BLaER1 treated with 17β-estradiol and CSF1 and Interleukin-3, amounts not matched to agents 10 nM and 100 nM (cell line): ENCODE results near the gene CCDC127.
"Not testable (repeated sequence)": the region's sequence is repeated elsewhere in the genome, so short reads cannot be mapped to it uniquely, and the experiment has no call there.

Experiments used
- H3K27ac ChIP-seq, 11 experiments: shearing (Covaris generic); formaldehyde crosslinking; 2 replicates each; pipeline ENCODE4 v1.8.1; 2022
- H3K27me3 ChIP-seq, 11 experiments: shearing (Covaris generic); formaldehyde crosslinking; 2 replicates each; pipeline ENCODE4 v1.8.1; 2022
- H3K36me3 ChIP-seq, 11 experiments: shearing (Covaris generic); formaldehyde crosslinking; 2 replicates each; pipeline ENCODE4 v1.8.1; 2022
- H3K4me1 ChIP-seq, 10 experiments: shearing (Covaris generic); formaldehyde crosslinking; 2 replicates each; pipeline ENCODE4 v1.8.1; 2022
- H3K4me2 ChIP-seq, 11 experiments: shearing (Covaris generic); formaldehyde crosslinking; 2 replicates each; pipeline ENCODE4 v1.8.1; 2022
- H3K4me3 ChIP-seq, 10 experiments: shearing (Covaris generic); formaldehyde crosslinking; 2 replicates each; pipeline ENCODE4 v1.8.1; 2022
- H3K9ac ChIP-seq, 11 experiments: shearing (Covaris generic); formaldehyde crosslinking; 2 replicates each; pipeline ENCODE4 v1.8.1; 2022
- H3K9me3 ChIP-seq, 11 experiments: shearing (Covaris generic); formaldehyde crosslinking; replicated peaks in 1 of 11; 2 replicates each; pipeline ENCODE4 v1.8.1; 2022
- H4K20me1 ChIP-seq, 11 experiments: shearing (Covaris generic); formaldehyde crosslinking; 2 replicates each; pipeline ENCODE4 v1.8.1; 2022
- Cebpa-rat ChIP-seq, 11 experiments: shearing (Covaris generic); IDR thresholded peaks; 2 replicates each; pipeline ENCODE4 v1.8.1; 2022

Gene CCDC127

DNA sequence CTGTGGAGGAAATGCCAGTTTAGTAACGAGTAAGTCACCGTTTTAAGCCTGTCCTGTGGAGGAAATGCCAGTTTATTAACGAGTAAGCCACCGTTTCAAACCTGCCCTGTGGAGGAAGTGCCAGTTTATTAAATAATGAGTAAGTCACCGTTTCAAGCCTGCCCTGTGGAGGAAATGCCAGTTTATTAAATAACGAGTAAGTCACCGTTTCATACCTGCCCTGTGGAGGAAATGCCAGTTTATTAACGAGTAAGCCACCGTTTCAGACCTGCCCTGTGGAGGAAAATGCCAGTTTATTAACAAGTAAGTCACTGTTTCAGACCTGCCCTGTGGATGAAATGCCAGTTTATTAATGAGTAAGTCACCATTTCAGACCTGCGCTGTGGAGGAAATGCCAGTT lies 34.6 kb upstream of the CCDC127 start:
- peak overlapping the region in 8 of 11 experiments; percentile 12 to 56 (median 22); a peak in 13 of 22 replicates for H3K9ac ChIP-seq
- peaks cover 5 to 26% (median 18%) of the 10 kb centered on the region in 10 experiments; a peak in 19 of 20 replicates for H3K4me1 ChIP-seq
- H3K4me3 ChIP-seq = peak overlapping the region in 2 of 10 experiments; percentile 7 to 19; a peak in 2 of 20 replicates
- H3K4me2 ChIP-seq = peak overlapping the region; percentile 2 to 71 (median 49); a peak in 19 of 22 replicates
- peak overlapping the region in 8 of 11 experiments; percentile 5 to 69 (median 56); a peak in 15 of 22 replicates for H3K27ac ChIP-seq
- H3K9me3 ChIP-seq = peaks cover 17 to 67% (median 51%) of the 10 kb centered on the region in 11 experiments
- no peaks in the 10 kb centered on the region for H4K20me1 ChIP-seq
- no peak for TF ChIP-seq Cebpa-rat (IDR thresholded peaks at IDR 0.05)
- peaks cover 66 to 98% (median 88%) of the 10 kb centered on the region in 11 experiments for H3K36me3 ChIP-seq
- no peaks in the 10 kb centered on the region for H3K27me3 ChIP-seq

DNA sequence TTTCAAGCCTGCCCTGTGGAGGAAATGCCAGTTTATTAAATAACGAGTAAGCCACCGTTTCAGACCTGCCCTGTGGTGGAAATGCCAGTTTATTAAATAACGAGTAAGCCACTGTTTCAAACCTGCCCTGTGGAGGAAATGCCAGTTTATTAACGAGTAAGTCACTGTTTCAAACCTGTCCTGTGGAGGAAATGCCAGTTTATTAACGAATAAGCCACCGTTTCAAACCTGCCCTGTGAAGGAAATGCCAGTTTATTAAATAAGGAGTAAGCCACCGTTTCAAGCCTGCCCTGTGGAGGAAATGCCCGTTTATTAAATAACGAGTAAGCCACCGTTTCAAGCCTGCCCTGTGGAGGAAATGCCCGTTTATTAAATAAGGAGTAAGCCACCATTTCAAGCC lies 34.0 kb upstream of the CCDC127 start:
- peaks cover 5 to 26% (median 18%) of the 10 kb centered on the region in 10 experiments; a peak in 19 of 20 replicates for H3K4me1 ChIP-seq
- H3K27ac ChIP-seq = peak overlapping the region in 8 of 11 experiments; percentile 5 to 69 (median 56); a peak in 15 of 22 replicates
- H4K20me1 ChIP-seq, H3K4me3 ChIP-seq, H3K27me3 ChIP-seq: not testable (repeated sequence)
- H3K4me2 ChIP-seq = peak overlapping the region in 10 of 11 experiments; percentile 2 to 71 (median 50); a peak in 18 of 22 replicates
- peaks cover 17 to 67% (median 51%) of the 10 kb centered on the region in 11 experiments for H3K9me3 ChIP-seq
- peak overlapping the region in 7 of 11 experiments; percentile 12 to 56 (median 19); a peak in 12 of 22 replicates for H3K9ac ChIP-seq
- H3K36me3 ChIP-seq = peaks cover 66 to 98% (median 88%) of the 10 kb centered on the region in 11 experiments

GRCh38 chr5:251538-251937 lies 33.6 kb upstream of the CCDC127 start:
- not testable (repeated sequence) for H3K27me3 ChIP-seq, H3K4me3 ChIP-seq, H4K20me1 ChIP-seq
- Histone ChIP-seq H3K4me2 (peak overlapping the region in 8 of 11 experiments; percentile 12 to 71 (median 54); a peak in 15 of 22 replicates), H3K36me3 (peaks cover 65 to 98% (median 88%) of the 10 kb centered on the region in 11 experiments), H3K9ac (peak overlapping the region in 3 of 11 experiments; percentile 16 to 54 (median 19); a peak in 5 of 22 replicates), H3K27ac (peak overlapping the region in 7 of 11 experiments; percentile 5 to 69 (median 58); a peak in 10 of 22 replicates), H3K9me3 (peaks cover 13 to 67% (median 51%) of the 10 kb centered on the region in 11 experiments), H3K4me1 (peaks cover 5 to 26% (median 18%) of the 10 kb centered on the region in 10 experiments; a peak in 19 of 20 replicates)

DNA sequence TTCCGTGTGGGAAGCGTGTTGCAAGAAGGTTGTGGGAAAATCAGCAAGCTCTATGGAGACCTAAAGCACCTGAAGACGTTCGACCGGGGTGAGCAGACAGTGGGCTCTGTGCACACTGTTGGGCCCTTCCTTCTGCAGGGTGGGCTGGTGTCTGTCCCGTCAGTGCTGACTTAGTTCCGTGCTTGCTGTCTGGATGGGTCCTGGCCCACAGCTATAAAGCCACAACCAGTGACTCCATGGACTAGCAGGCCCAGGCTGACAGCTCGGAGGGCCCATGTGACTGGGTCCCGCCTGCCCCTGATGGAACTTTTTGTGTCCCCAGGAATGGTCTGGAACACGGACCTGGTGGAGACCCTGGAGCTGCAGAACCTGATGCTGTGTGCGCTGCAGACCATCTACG lies 33.1 kb upstream of the CCDC127 start:
- not testable (repeated sequence) for H3K4me3 ChIP-seq

DNA sequence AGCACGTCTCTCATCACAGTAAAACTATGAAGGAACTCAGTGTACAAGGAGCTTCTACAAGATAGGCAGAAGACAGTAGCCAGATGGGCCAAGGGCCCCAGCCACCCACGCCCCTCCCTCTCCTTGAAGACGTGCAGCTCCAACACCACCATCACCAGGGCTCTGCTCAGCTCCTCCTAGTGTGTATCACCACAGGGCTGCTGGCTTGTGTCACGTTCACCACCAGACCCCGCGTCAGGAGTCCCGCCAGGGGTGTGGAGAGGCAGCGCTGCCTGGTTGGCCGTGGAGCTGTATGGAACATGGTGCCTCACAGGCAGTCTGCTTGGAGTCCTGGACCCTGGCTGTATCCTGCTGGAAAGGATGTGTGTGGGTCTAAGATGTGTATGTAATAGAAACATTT lies 32.4 kb upstream of the CCDC127 start:
- H3K36me3 ChIP-seq = peaks cover 65 to 98% (median 88%) of the 10 kb centered on the region in 11 experiments

More for the DNA sequence above, 33.1 kb upstream of the CCDC127 start:
- Histone ChIP-seq H3K27ac (0 out of 22 replicates have a peak overlapping the region, but pooled peaks of 1 of the 11 experiments have one; percentile 65), H3K4me1 (peaks cover 5 to 26% (median 18%) of the 10 kb centered on the region in 10 experiments; a peak in 19 of 20 replicates), H3K36me3 (peaks cover 65 to 98% (median 88%) of the 10 kb centered on the region in 11 experiments), H3K9me3 (peaks cover 17 to 67% (median 51%) of the 10 kb centered on the region in 11 experiments), H3K4me2 (peak overlapping the region in 8 of 11 experiments; percentile 12 to 71 (median 48); a peak in 12 of 22 replicates)
- not testable (repeated sequence) for H3K27me3 ChIP-seq, H4K20me1 ChIP-seq, H3K9ac ChIP-seq

DNA sequence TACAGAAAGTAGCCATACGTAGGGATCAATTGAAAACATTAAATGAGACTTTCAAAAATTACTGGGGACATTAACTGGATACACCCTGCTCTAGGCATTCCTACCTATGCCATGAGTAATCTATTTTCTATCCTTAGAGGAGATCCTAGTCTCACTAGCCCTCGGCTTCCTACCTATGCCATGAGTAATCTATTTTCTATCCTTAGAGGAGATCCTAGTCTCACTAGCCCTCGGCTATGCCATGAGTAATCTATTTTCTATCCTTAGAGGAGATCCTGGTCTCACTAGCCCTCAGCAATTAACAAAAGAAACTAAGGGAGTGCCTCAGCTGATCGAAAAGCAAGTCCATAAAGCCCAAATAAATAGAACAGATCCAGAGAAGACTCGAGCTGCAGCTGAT lies 27.8 kb upstream of the CCDC127 start:
- H3K9ac ChIP-seq, H3K4me2 ChIP-seq, H3K27me3 ChIP-seq, H3K27ac ChIP-seq, H3K4me1 ChIP-seq, H4K20me1 ChIP-seq, H3K4me3 ChIP-seq: not testable (repeated sequence)
- Histone ChIP-seq H3K9me3 (peaks cover 40 to 99% (median 90%) of the 10 kb centered on the region in 11 experiments), H3K36me3 (peaks cover 94 to 100% (median 100%) of the 10 kb centered on the region in 11 experiments)

More for the DNA sequence above, 32.4 kb upstream of the CCDC127 start:
- H3K27ac ChIP-seq, H3K9ac ChIP-seq, H3K4me3 ChIP-seq, H3K27me3 ChIP-seq, H3K4me2 ChIP-seq, H4K20me1 ChIP-seq: not testable (repeated sequence)
- Histone ChIP-seq H3K9me3 (peaks cover 21 to 67% (median 54%) of the 10 kb centered on the region in 11 experiments), H3K4me1 (peaks cover 5 to 26% (median 18%) of the 10 kb centered on the region in 10 experiments; a peak in 19 of 20 replicates)

DNA sequence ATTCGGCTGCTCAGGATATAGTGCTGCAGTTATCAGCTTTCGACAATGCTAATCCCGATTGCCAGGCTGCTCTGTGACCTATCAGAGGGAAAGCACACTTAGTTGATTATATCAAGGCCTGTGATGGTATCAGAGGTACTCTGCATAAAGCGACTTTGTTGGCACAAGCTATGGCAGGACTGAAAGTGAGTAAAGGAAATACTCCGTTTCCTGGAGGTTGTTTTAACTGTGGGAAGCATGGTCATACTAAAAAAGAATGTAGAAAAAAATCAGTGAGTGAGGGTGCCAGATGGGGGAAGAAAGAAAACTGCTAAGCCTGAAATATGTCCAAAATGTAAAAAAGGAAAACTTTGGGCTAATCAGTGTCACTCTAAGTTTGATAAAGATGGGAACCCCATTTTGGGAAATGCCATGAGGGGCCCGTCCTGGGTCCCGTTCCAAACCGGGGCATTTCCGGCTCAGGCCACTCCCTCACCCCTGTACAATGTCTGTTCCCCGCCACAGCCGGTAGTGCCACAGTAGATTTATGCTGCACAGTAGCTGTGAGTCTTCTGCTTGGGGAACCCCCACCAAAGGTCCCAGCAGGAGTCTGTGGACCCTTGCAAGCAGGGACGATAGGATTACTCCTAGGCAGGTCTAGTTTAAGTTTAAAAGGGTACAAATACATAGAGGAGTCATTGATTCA lies 25.9 kb upstream of the CCDC127 start:
- H3K4me2 ChIP-seq = peak overlapping the region in 1 of 11 experiments; percentile 16; a peak in 1 of 22 replicates
- not testable (repeated sequence) for H3K9ac ChIP-seq, H3K4me1 ChIP-seq, H4K20me1 ChIP-seq, H3K4me3 ChIP-seq, H3K27me3 ChIP-seq, H3K27ac ChIP-seq
- H3K36me3 ChIP-seq = peaks cover 97 to 100% (median 100%) of the 10 kb centered on the region in 11 experiments
- peaks cover 50 to 100% (median 94%) of the 10 kb centered on the region in 11 experiments for H3K9me3 ChIP-seq

DNA sequence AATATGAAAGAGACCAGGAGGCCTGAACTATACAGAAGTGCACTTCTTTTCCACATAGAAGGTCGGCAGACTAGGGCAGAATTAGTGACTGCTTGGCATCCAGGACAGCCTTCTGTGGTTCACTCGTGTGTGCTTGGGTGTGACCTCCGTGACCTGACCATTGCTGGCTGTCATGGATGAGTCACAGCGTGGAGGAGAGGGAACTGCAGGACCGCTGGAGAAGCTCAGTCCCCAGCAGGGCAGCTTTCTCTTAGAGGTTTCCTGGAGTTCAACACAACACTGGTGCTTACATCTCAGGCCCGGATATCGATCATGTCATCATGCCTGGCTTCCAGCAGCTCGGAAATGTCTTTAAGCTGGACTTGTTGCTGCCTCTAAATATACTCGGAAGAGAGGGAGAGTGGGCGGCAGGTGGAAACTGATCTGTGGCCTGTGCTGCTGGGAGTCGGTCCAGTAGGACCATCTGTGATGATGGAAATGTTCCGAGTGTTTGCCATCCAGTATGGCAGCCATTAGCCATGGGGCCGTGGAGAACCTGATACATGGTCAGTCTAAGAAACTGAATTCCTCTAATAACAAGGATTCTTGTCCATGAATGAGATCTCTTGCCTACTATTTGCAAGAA lies 23.2 kb upstream of the CCDC127 start:
- not testable (repeated sequence) for H3K27me3 ChIP-seq, H3K27ac ChIP-seq, H3K9ac ChIP-seq, H4K20me1 ChIP-seq, H3K4me2 ChIP-seq, H3K4me1 ChIP-seq
- H3K36me3 ChIP-seq = peaks cover 94 to 100% (median 98%) of the 10 kb centered on the region in 11 experiments
- H3K4me3 ChIP-seq = 0 out of 20 replicates have a peak overlapping the region, but pooled peaks of 1 of the 10 experiments have one; percentile 7
- H3K9me3 ChIP-seq = peaks cover 34 to 79% (median 71%) of the 10 kb centered on the region in 11 experiments

DNA sequence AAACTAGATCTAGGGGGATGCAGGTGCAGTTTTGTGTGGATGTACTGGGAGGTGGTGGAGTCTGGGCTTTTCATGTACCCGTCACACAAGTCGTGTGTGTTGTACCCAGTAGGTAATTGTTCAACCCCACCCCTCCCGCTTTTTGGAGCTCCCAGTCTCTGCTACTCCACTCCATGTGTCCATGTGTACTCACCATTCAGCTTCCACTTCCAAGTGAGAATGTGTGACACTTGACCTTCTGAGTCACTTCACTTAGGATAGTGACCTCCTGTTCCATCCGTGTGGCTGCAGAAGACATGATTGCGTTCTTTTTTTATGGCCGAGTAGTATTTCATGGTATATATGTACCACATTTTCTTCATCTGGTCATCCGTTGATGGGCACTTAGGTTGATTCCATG lies 22.6 kb upstream of the CCDC127 start:
- not testable (repeated sequence) for H4K20me1 ChIP-seq, H3K4me1 ChIP-seq
- H3K36me3 ChIP-seq = peaks cover 94 to 100% (median 97%) of the 10 kb centered on the region in 11 experiments

DNA sequence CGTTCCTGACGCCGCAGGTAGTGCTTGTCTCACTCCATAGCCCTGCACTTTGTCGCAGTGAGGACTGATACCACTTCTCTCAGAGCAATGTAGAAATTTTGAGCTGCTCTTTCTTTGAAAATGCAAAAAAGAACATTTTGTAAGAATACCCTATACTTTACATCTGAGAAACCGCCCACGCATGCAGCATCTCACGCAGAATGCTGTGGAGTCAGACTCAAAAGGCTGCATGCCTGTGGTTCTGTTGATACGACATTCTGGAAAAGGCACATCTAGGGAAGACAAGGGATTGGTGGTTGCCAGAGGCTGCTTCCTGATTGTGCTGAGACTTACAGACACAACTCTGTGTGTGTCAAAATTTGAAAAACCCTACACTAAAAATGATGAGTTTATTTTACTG lies 20.0 kb upstream of the CCDC127 start:
- not testable (repeated sequence) for H3K4me3 ChIP-seq, H4K20me1 ChIP-seq, H3K9ac ChIP-seq, H3K4me1 ChIP-seq, H3K27me3 ChIP-seq, H3K27ac ChIP-seq, H3K4me2 ChIP-seq
- Histone ChIP-seq H3K9me3 (peaks cover 29 to 47% (median 39%) of the 10 kb centered on the region in 11 experiments), H3K36me3 (peaks cover 92 to 100% (median 97%) of the 10 kb centered on the region in 11 experiments)

More for the DNA sequence above, 22.6 kb upstream of the CCDC127 start:
- peaks cover 29 to 73% (median 65%) of the 10 kb centered on the region in 11 experiments for H3K9me3 ChIP-seq
- H3K9ac ChIP-seq, H3K4me2 ChIP-seq, H3K27ac ChIP-seq, H3K27me3 ChIP-seq, H3K4me3 ChIP-seq: not testable (repeated sequence)

DNA sequence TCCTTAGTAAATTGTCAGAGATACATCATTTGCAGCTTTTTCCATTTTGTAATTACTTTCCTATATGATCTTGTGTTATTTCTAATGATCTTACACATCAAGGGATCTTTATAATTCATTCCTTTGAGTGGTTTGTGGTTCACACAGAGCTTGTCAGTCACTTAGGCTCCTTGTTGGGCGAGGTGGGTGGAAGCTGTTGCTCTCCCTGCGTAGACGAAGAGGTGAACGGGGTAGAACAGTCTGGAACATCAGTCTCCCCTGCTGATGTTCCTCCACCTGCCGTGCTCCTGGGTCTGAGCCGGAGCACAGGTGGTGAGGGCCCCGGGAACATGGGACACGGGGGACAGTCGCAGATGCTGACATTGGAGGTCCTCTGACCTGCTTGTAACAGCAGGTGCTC lies 17.6 kb upstream of the CCDC127 start:
- not testable (repeated sequence) for H3K9ac ChIP-seq, H3K4me1 ChIP-seq, H3K4me3 ChIP-seq, H3K4me2 ChIP-seq, H3K27me3 ChIP-seq, H3K27ac ChIP-seq
- Histone ChIP-seq H3K36me3 (peaks cover 92 to 100% (median 97%) of the 10 kb centered on the region in 11 experiments), H3K9me3 (peaks cover 7 to 23% (median 15%) of the 10 kb centered on the region in 11 experiments; a peak in 21 of 22 replicates), H4K20me1 (peaks cover 0 to 14% (median 4%) of the 10 kb centered on the region in 11 experiments; a peak in 4 of 22 replicates)
